Breast epithelium (tissue), 3 donors: ENCODE measurements around the gene IFT88.

Experiments
- CTCF ChIP-seq, 3 donors: fragments of 450-650 bp; IDR thresholded peaks; one replicate each; pipeline ENCODE4 v1.5.1; 2016 to 2017; ENCODE audit warnings: antibody characterized with exemption in 3 of 3, mild to moderate bottlenecking in 3 of 3, moderate library complexity in 3 of 3
- POLR2A ChIP-seq: fragments of 450-650 bp; IDR thresholded peaks from one replicate; pipeline ENCODE4 v1.6.1; 2016; ENCODE audit warnings: antibody characterized with exemption, mild to moderate bottlenecking, moderate library complexity
- POLR2AphosphoS5 ChIP-seq, 3 donors: sonication (generic); formaldehyde crosslinking; IDR thresholded peaks; one replicate each; pipeline ENCODE4 v1.6.1; 2017; ENCODE audit warnings: antibody characterized with exemption in 3 of 3

- TF ChIP-seq CTCF (IDR thresholded peaks at IDR 0.05) (no peak), POLR2AphosphoS5 (IDR thresholded peaks at IDR 0.05) (no peak), POLR2A (no peak)
These were observed 18.4 kb downstream of the IFT88 start for GRCh38 chr13:20585371-20585770.
